Lower lobe of right lung (tissue), 2 donors: Measurements from ENCODE around the gene ADAM12. TPM values are rescaled to one million over a fixed set of nuclear protein-coding genes. Genes with fewer than 3 reads are reported as not detected.

Experiments
- ATAC-seq, 2 donors: fragments of 200-7000 bp; cut with Tn5 transposase; one replicate each; pipeline ENCODE4 v1.9.1; 2020 to 2022; ENCODE audit warnings: mild to moderate bottlenecking in 2 of 2, moderate library complexity in 2 of 2
- DNase-seq: peaks from one replicate; pipeline ENCODE4 v3.0.0-alpha.2; 2020
- H3K27ac ChIP-seq: fragments of 200-600 bp; one replicate; pipeline ENCODE4 v1.8.0; 2022
- H3K27me3 ChIP-seq: fragments of 200-600 bp; one replicate; pipeline ENCODE4 v1.8.0; 2022; ENCODE audit warnings: low read depth
- H3K36me3 ChIP-seq: fragments of 200-600 bp; one replicate; pipeline ENCODE4 v1.8.0; 2022; ENCODE audit warnings: mild to moderate bottlenecking
- H3K4me1 ChIP-seq: fragments of 200-600 bp; one replicate; pipeline ENCODE4 v1.8.0; 2022
- H3K4me3 ChIP-seq: fragments of 200-600 bp; one replicate; pipeline ENCODE4 v1.8.0; 2022; ENCODE audit warnings: mild to moderate bottlenecking
- H3K9me3 ChIP-seq: fragments of 200-600 bp; one replicate; pipeline ENCODE4 v1.8.0; 2022
- CTCF ChIP-seq: fragments of 200-600 bp; IDR thresholded peaks from one replicate; pipeline ENCODE4 v1.8.0; 2022; ENCODE audit warnings: antibody characterized with exemption, mild to moderate bottlenecking
- intact Hi-C: fragments of 100-400 bp; cut with DNase I; formaldehyde crosslinking; loops from one replicate; pipeline ENCODE4 v1.11.0; 2022
- long read RNA-seq: library from polyadenylated mRNA; unstranded; transcript quantifications from one replicate; pipeline ENCODE4 v2.0.0, GENCODE V29; 2021
- total RNA-seq: library from RNA; stranded (reverse); fragmentation: NEBNext Ultra II Directional; extraction: Animal tissue kit (Norgen Biotek cat#: 25700); gene quantifications from one replicate; pipeline ENCODE4 v1.2.1, GENCODE V29; 2021
- donor health status: DM: no; HTN: yes; CAD: no; lungs with severe emphysema.

ADAM12 gene
- total RNA-seq: 0.92 TPM
- long read RNA-seq: 0 reads

- no peaks in the 10 kb centered on the region for H3K36me3 ChIP-seq
- peaks cover 9% of the 10 kb centered on the region for H3K4me1 ChIP-seq
- H3K27ac ChIP-seq: no peak within 1 kb of the TSS
- intact Hi-C loops: no loop called here
- ATAC-seq: peak; percentile 27 to 34
- TF ChIP-seq CTCF: no peak
- DNase-seq: no peak
- H3K27me3 ChIP-seq: peaks cover 52% of the 10 kb centered on the region
- H3K9me3 ChIP-seq: no peaks in the 10 kb centered on the region
- peak within 1 kb of the TSS; percentile 52 for H3K4me3 ChIP-seq
Observed at GRCh38 chr10:126387931-126388911, at the start of gene ADAM12. TSS of gene ADAM12 (minus strand) at chr10:126388477. CDS start at chr10:126388145, 332 bp downstream.

GRCh38 chr10:126437635-126438406 lies 49.5 kb upstream of the ADAM12 start:
- DNase-seq (no peak), ATAC-seq (no peak)
- intact Hi-C loops: no loop called here
- H3K27ac ChIP-seq: no peak overlapping the region
- no peaks in the 10 kb centered on the region for H3K27me3 ChIP-seq
- peaks cover 11% of the 10 kb centered on the region for H3K9me3 ChIP-seq
- H3K4me1 ChIP-seq: no peaks in the 10 kb centered on the region
- H3K36me3 ChIP-seq: no peaks in the 10 kb centered on the region
- H3K4me3 ChIP-seq: no peak overlapping the region
- no peak for TF ChIP-seq CTCF

- Histone ChIP-seq H3K36me3 (no peaks in the 10 kb centered on the region), H3K4me3 (no peak overlapping the region), H3K9me3 (peaks cover 4% of the 10 kb centered on the region), H3K27ac (no peak overlapping the region), H3K4me1 (no peaks in the 10 kb centered on the region), H3K27me3 (no peaks in the 10 kb centered on the region)
- no peak for DNase-seq
- no peak for TF ChIP-seq CTCF
- intact Hi-C loops: no loop called here
- no peak for ATAC-seq
Observed at GRCh38 chr10:126434235-126434634, 46.0 kb upstream of the ADAM12 start.

- Histone ChIP-seq H3K27me3 (no peaks in the 10 kb centered on the region), H3K4me3 (no peak overlapping the region), H3K36me3 (no peaks in the 10 kb centered on the region), H3K4me1 (no peaks in the 10 kb centered on the region), H3K27ac (no peak overlapping the region), H3K9me3 (no peaks in the 10 kb centered on the region)
- TF ChIP-seq CTCF: no peak
- no peak for ATAC-seq
- DNase-seq: no peak
- intact Hi-C loops: no loop called here
Observed at GRCh38 chr10:126433351-126433750, 45.1 kb upstream of the ADAM12 start.

GRCh38 chr10:126432507-126432906 lies 44.2 kb upstream of the ADAM12 start:
- Histone ChIP-seq H3K27ac (no peak overlapping the region), H3K27me3 (no peaks in the 10 kb centered on the region), H3K36me3 (no peaks in the 10 kb centered on the region), H3K9me3 (no peaks in the 10 kb centered on the region), H3K4me3 (no peak overlapping the region), H3K4me1 (no peaks in the 10 kb centered on the region)
- intact Hi-C loops: no loop called here
- ATAC-seq (no peak), DNase-seq (no peak)
- TF ChIP-seq CTCF: no peak
